ENCODE data around the gene NEMP2.

The NEMP2 gene

GRCh38 chr2:190462181-190462580, 72.3 kb downstream of the NEMP2 start:
- no peak overlapping the region for H3K27ac ChIP-seq
- H3K27me3 ChIP-seq (ENCODE audit: insufficient read depth, low read depth, severe bottlenecking) = no peaks in the 10 kb centered on the region
- H3K4me3 ChIP-seq (ENCODE audit: low read depth, low read length) = no peak overlapping the region
- H3K9me3 ChIP-seq (ENCODE audit: severe bottlenecking) = no peaks in the 10 kb centered on the region
- no peak for DNase-seq
- H3K36me3 ChIP-seq = no peaks in the 10 kb centered on the region
- no peak for TF ChIP-seq CTCF (IDR thresholded peaks at IDR 0.05; ENCODE audit: low read depth, low read length)

- Histone ChIP-seq H3K27me3 (ENCODE audit: insufficient read depth, low read depth, severe bottlenecking) (no peaks in the 10 kb centered on the region), H3K36me3 (peaks cover 2% of the 10 kb centered on the region; the same call in 1 of the 2 replicates), H3K9me3 (ENCODE audit: severe bottlenecking) (no peaks in the 10 kb centered on the region), H3K27ac (no peak overlapping the region), H3K4me3 (ENCODE audit: low read depth, low read length) (no peak overlapping the region)
- DNase-seq = no peak
- TF ChIP-seq CTCF (IDR thresholded peaks at IDR 0.05; ENCODE audit: low read depth, low read length) = no peak
Measured at GRCh38 chr2:190460487-190460886, 74.0 kb downstream of the NEMP2 start.

GRCh38 chr2:190459881-190460280, 74.6 kb downstream of the NEMP2 start:
- DNase-seq = no peak
- no peaks in the 10 kb centered on the region for H3K9me3 ChIP-seq (ENCODE audit: severe bottlenecking)
- peaks cover 2% of the 10 kb centered on the region; the same call in 1 of the 2 replicates for H3K36me3 ChIP-seq
- no peaks in the 10 kb centered on the region for H3K27me3 ChIP-seq (ENCODE audit: insufficient read depth, low read depth, severe bottlenecking)
- no peak overlapping the region for H3K4me3 ChIP-seq (ENCODE audit: low read depth, low read length)
- no peak for TF ChIP-seq CTCF (IDR thresholded peaks at IDR 0.05; ENCODE audit: low read depth, low read length)
- no peak overlapping the region for H3K27ac ChIP-seq

- no peak for DNase-seq
- H3K27ac ChIP-seq = no peak overlapping the region
- TF ChIP-seq CTCF (IDR thresholded peaks at IDR 0.05; ENCODE audit: low read depth, low read length) = no peak
Measured at GRCh38 chr2:190458352-190459107, 76.0 kb downstream of the NEMP2 start.

GRCh38 chr2:190457256-190457655, 77.3 kb downstream of the NEMP2 start:
- no peak overlapping the region for H3K4me3 ChIP-seq (ENCODE audit: low read depth, low read length)
- no peaks in the 10 kb centered on the region for H3K27me3 ChIP-seq (ENCODE audit: insufficient read depth, low read depth, severe bottlenecking)
- H3K9me3 ChIP-seq (ENCODE audit: severe bottlenecking) = no peaks in the 10 kb centered on the region
- no peak for TF ChIP-seq CTCF (IDR thresholded peaks at IDR 0.05; ENCODE audit: low read depth, low read length)
- H3K36me3 ChIP-seq = peaks cover 2% of the 10 kb centered on the region; the same call in 1 of the 2 replicates
- no peak overlapping the region for H3K27ac ChIP-seq
- DNase-seq = no peak

More at GRCh38 chr2:190458352-190459107, 76.0 kb downstream of the NEMP2 start:
- H3K9me3 ChIP-seq (ENCODE audit: severe bottlenecking) = no peaks in the 10 kb centered on the region
- no peaks in the 10 kb centered on the region for H3K27me3 ChIP-seq (ENCODE audit: insufficient read depth, low read depth, severe bottlenecking)
- H3K4me3 ChIP-seq (ENCODE audit: low read depth, low read length) = no peak overlapping the region
- peaks cover 2% of the 10 kb centered on the region; the same call in 1 of the 2 replicates for H3K36me3 ChIP-seq
